Adrenal gland (tissue), 5 donors: Measurements from ENCODE around the gene GRM4.

Experiments used
- CTCF ChIP-seq, 6 experiments: fragments of 450-650 bp in 4 of 6; fragments of 200-600 bp in 2 of 6; sonication (generic) in 1 of 6; IDR thresholded peaks; 1 replicate in 5 of 6; 2 replicates in 1 of 6; pipeline versions ENCODE4 v1.5.1 to v1.8.0; 2016 to 2021; ENCODE audit warnings: antibody characterized with exemption in 6 of 6, mild to moderate bottlenecking in 2 of 6, moderate library complexity in 1 of 6
- POLR2A ChIP-seq, 2 donors: fragments of 450-650 bp; IDR thresholded peaks; one replicate each; pipeline ENCODE4 v1.6.1; 2017; ENCODE audit warnings: antibody characterized with exemption in 2 of 2, mild to moderate bottlenecking in 2 of 2, moderate library complexity in 1 of 2
- donor health status: DM: no; HTN: no; CAD: no.

DNA sequence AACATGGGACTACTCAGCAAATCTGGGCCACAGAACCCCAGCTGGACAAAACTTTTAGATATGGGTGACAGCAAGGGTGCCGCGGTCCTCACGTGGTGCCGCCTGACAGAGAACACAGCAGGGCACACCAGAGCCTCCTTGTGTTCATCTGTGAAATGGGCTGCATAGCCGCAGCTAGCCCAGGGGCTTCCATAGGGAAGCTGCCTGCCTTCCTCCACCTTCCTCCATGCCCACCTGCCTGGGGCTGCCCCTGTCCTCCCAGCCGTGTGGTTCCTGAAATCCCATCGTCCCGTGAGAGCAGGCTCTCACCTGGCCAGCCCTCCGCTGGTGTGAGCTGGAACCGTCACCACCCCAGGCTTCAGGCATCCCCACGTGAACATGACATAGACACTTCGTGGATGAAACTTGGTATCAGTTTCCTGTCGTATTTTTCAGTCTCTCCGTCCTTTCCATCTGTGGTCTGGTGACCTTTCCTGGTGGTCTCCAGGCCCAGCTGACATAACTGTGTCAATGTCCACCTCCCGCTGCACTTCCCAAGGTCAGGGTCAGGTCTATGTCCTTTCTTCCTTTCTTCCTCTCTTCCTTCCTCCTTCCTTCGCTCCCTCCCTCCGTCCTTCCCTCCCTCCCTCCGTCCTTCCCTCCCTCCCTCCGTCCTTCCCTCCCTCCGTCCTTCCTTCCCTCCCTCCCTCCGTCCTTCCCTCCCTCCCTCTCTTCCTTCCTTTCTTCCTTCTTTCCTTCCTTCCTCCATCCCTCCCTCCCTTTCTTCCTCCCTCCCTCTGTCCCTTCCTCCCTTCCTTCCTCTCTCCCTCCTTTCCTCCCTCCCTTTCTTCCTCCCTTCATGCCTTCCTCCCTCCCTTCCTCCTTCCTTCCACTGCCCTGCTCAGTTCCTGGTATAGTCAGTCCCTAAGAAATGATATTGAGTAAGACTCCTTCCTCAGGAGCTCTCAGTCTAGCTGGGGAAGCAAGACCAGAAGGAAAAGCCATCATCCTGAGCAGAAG is 78.8 kb downstream of the GRM4 start:
- no peak for TF ChIP-seq CTCF (IDR thresholded peaks at IDR 0.05)
- TF ChIP-seq POLR2A (IDR thresholded peaks at IDR 0.05), result no peak
